Transverse colon (tissue), 4 donors: ENCODE measurements around the gene CELSR2. TPM values are rescaled to one million over a fixed set of nuclear protein-coding genes. Genes with fewer than 3 reads are reported as not detected.

ENCODE experiments used
- DNase-seq: peaks from one replicate; pipeline ENCODE4 v3.0.0-alpha.2; 2019
- H3K27ac ChIP-seq, 4 donors: fragments of 200-600 bp; sonication (generic); 2 replicates each; pipeline ENCODE4 v1.5.1; 2016 to 2018; ENCODE audit warnings: inconsistent platforms in 4 of 4
- H3K27me3 ChIP-seq: fragments of 200-600 bp; sonication (generic); 2 replicates; pipeline ENCODE4 v1.5.1; 2017; ENCODE audit warnings: inconsistent platforms
- H3K36me3 ChIP-seq, 4 donors: fragments of 200-600 bp; sonication (generic); 2 replicates each; pipeline ENCODE4 v1.5.1; 2017 to 2019; ENCODE audit warnings: inconsistent platforms in 4 of 4
- H3K4me1 ChIP-seq, 4 donors: fragments of 200-600 bp; sonication (generic); 2 replicates each; pipeline ENCODE4 v1.5.1; 2017 to 2020; ENCODE audit warnings: inconsistent platforms in 4 of 4
- H3K4me3 ChIP-seq, 4 donors: fragments of 200-600 bp; sonication (generic); 1 replicate in 1 of 4; 2 replicates in 3 of 4; pipeline versions ENCODE4 v1.5.1 to v1.6.1; 2017 to 2019; ENCODE audit warnings: inconsistent platforms in 4 of 4
- H3K9me3 ChIP-seq, 2 donors: fragments of 200-600 bp; sonication (generic); 2 replicates each; pipeline ENCODE4 v1.5.1; 2017 to 2019; ENCODE audit warnings: inconsistent platforms in 2 of 2
- CTCF ChIP-seq, 5 experiments: fragments of 200-600 bp in 3 of 5; fragments of 450-650 bp in 2 of 5; sonication (generic) in 3 of 5; IDR thresholded peaks; 1 replicate in 2 of 5; 2 replicates in 3 of 5; pipeline ENCODE4 v1.5.1; 2016 to 2017; ENCODE audit warnings: antibody characterized with exemption in 5 of 5, inconsistent platforms in 3 of 5, mild to moderate bottlenecking in 2 of 5, moderate library complexity in 1 of 5
- EP300 ChIP-seq: sonication (generic); formaldehyde crosslinking; IDR thresholded peaks from one replicate; pipeline ENCODE4 v1.6.1; 2017; ENCODE audit warnings: antibody characterized with exemption, low read depth
- POLR2A ChIP-seq: fragments of 450-650 bp; IDR thresholded peaks from one replicate; pipeline ENCODE4 v1.6.1; 2016; ENCODE audit warnings: antibody characterized with exemption, mild to moderate bottlenecking, moderate library complexity
- POLR2AphosphoS5 ChIP-seq, 3 donors: sonication (generic); formaldehyde crosslinking; IDR thresholded peaks; one replicate each; pipeline ENCODE4 v1.6.1; 2016; ENCODE audit warnings: antibody characterized with exemption in 3 of 3
- WGBS, 2 donors: methylation state at CpG; one replicate each; pipeline ENCODE4 v1.1.5; 2018; ENCODE audit warnings: low coverage in 1 of 2; 5-methylcytosine and 5-hydroxymethylcytosine counted together
- in situ Hi-C, 4 donors: fragments of 200-750 bp; cut with MboI; loops; one replicate each; pipeline versions ENCODE4 v1.15.0 to v1.15.1; 2017; ENCODE audit warnings: low sequenced_read_pairs in 3 of 4, low pct_ligation_motif_present in 1 of 4, low pct_unique_long_range_greater_than_20kb in 1 of 4
- intact Hi-C: fragments of 100-400 bp; cut with DNase I; formaldehyde crosslinking; loops from one replicate; pipeline ENCODE4 v1.15.1; 2023; ENCODE audit warnings: low total_unique reads
- total RNA-seq, 4 donors: library from RNA; depleted of rRNA; stranded (reverse); fragments of >200 nt; gene quantifications; one replicate each; pipeline ENCODE4 v1.1.0, GENCODE V29; 2016

CELSR2 gene
- total RNA-seq, 4 donors from 2014 or later = 1.8 to 3.7 (median 3.2) TPM

DNA sequence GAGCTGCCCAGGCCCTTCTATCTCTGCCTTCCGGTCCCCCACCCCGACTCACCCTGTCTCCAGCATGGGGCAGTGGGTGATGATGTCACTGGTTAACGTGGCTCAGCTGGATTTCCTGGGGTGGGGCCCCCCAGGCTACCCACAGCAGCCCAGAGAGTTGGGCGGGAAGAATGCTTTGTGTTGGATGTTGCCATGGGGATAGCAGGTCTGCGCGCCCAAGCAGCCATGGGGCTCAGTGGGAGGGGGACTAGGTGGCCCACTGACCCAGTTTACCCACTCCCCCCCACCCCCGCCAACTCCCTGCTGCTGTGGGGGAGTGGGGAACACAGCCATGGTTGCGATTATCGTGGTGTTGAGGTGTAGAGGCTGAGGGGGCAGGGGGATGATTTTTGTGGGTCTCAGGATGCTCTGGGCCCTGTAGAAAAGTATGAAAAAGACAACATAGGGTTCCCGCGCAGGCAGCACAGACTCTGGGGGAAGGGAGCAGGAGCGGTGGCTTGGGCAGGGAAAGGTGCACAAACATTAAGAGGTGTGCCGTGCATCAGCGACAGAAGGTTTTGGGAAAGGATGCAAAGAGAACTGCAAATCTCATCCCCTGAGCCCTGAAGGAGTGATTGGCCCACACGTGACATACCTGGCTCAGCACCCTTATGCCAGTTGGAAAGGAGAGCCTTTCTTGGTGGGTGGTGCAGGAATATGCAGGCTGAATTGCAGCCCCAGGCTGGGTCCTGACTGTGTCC lies 8.5 kb downstream of the CELSR2 start:
- intact Hi-C loops = no loop called here
- Histone ChIP-seq H3K4me1 (peaks cover 9 to 18% (median 14%) of the 10 kb centered on the region in 4 donors), H3K9me3 (no peaks in the 10 kb centered on the region), H3K27ac (no peak overlapping the region), H3K36me3 (no peaks in the 10 kb centered on the region), H3K4me3 (no peak overlapping the region), H3K27me3 (no peaks in the 10 kb centered on the region)
- in situ Hi-C loops = no loop called here
- 78% methylated on average over 15 of the region's 15 CpGs; no CpG with 5 or more reads in 1 of the 2 donors for WGBS, 2 donors
- TF ChIP-seq EP300 = no peak
- no peak for TF ChIP-seq POLR2AphosphoS5 (IDR thresholded peaks at IDR 0.05)
- no peak for TF ChIP-seq POLR2A
- no peak for DNase-seq

- peaks cover 9 to 16% (median 13%) of the 10 kb centered on the region in 4 donors for H3K4me1 ChIP-seq
- in situ Hi-C loops = no loop called here
- intact Hi-C loops = no loop called here
- no peaks in the 10 kb centered on the region for H3K9me3 ChIP-seq
- no peaks in the 10 kb centered on the region for H3K27me3 ChIP-seq
- 94% methylated on average over 64 of the region's 69 CpGs; no CpG with 5 or more reads in 1 of the 2 donors for WGBS, 2 donors
- TF ChIP-seq CTCF (IDR thresholded peaks at IDR 0.05) (no peak), EP300 (no peak), POLR2AphosphoS5 (IDR thresholded peaks at IDR 0.05) (no peak), POLR2A (no peak)
- no peak overlapping the region for H3K27ac ChIP-seq
- no peak for DNase-seq
- H3K4me3 ChIP-seq = no peak overlapping the region
- no peaks in the 10 kb centered on the region for H3K36me3 ChIP-seq
These were observed 9.4 kb downstream of the CELSR2 start for GRCh38 chr1:109258481-109259466.

- H3K27ac ChIP-seq = no peak overlapping the region
- H3K36me3 ChIP-seq = no peaks in the 10 kb centered on the region
- 40 to 78% methylated on average over 1 to 6 of the region's 7 CpGs for WGBS, 2 donors
- in situ Hi-C loops = loop anchor here in 2 of 4 donors (5.0 to 10.0 kb wide), 2 partner anchors 142 to 275 kb away; partner anchors contain the start of gene GPR61 (in 1 of the 2)
- TF ChIP-seq POLR2A = no peak
- TF ChIP-seq EP300 = no peak
- no peak for TF ChIP-seq POLR2AphosphoS5 (IDR thresholded peaks at IDR 0.05)
- no peak for TF ChIP-seq CTCF (IDR thresholded peaks at IDR 0.05)
- DNase-seq = no peak
- intact Hi-C loops = no loop called here
- no peak overlapping the region for H3K4me3 ChIP-seq
- H3K9me3 ChIP-seq = no peaks in the 10 kb centered on the region
- H3K4me1 ChIP-seq = peaks cover 2 to 5% (median 3%) of the 10 kb centered on the region in 4 donors
- H3K27me3 ChIP-seq = no peaks in the 10 kb centered on the region
These were observed 10.6 kb downstream of the CELSR2 start for GRCh38 chr1:109259674-109260557.

DNA sequence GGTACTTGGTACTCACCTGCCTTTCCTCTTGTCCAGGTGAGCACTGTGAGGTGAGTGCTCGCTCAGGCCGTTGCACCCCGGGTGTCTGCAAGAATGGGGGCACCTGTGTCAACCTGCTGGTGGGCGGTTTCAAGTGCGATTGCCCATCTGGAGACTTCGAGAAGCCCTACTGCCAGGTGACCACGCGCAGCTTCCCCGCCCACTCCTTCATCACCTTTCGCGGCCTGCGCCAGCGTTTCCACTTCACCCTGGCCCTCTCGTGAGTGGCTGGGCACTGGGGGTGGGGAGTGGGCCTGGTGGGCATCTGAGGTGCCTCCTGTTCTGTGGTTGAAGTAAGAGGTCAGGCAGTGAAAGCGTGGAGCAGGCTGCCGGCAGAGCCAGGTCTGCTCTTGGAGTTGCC lies 11.7 kb downstream of the CELSR2 start:
- intact Hi-C loops = no loop called here
- TF ChIP-seq CTCF (IDR thresholded peaks at IDR 0.05) = no peak
- no peak for TF ChIP-seq POLR2AphosphoS5 (IDR thresholded peaks at IDR 0.05)
- TF ChIP-seq EP300 = no peak
- TF ChIP-seq POLR2A = no peak
- H3K36me3 ChIP-seq = no peaks in the 10 kb centered on the region
- no peak for DNase-seq
- 88 to 100% methylated on average over 6 to 13 of the region's 16 CpGs for WGBS, 2 donors
- no peak overlapping the region for H3K27ac ChIP-seq
- H3K9me3 ChIP-seq = no peaks in the 10 kb centered on the region
- no peaks in the 10 kb centered on the region for H3K27me3 ChIP-seq
- no peak overlapping the region for H3K4me3 ChIP-seq
- in situ Hi-C loops = loop anchor here in 2 of 4 donors (5.0 to 10.0 kb wide), 2 partner anchors 141 to 274 kb away; partner anchors contain the start of gene GPR61 (in 1 of the 2)
- no peaks in the 10 kb centered on the region for H3K4me1 ChIP-seq
